Endodermal cell (in vitro differentiated cells): ENCODE measurements around the gene SEC24D. TPM values are rescaled to one million over a fixed set of nuclear protein-coding genes. Genes with fewer than 3 reads are reported as not detected.
A peak's percentile ranks its signal among the peaks of the same experiment; 100 is the strongest.

ENCODE experiments used
- DNase-seq: peaks from one replicate; pipeline ENCODE4 v3.0.0-alpha.2; 2017
- H3K27ac ChIP-seq: 2 replicates; pipeline ENCODE4 v1.5.1; 2013; ENCODE audit warnings: mild to moderate bottlenecking, low read depth, low read length, moderate library complexity
- H3K27me3 ChIP-seq: 2 replicates; pipeline ENCODE4 v1.6.1; 2013; ENCODE audit warnings: mild to moderate bottlenecking, low read length, moderate library complexity; ENCODE audit not compliant: insufficient read depth, control insufficient read depth, poor library complexity, severe bottlenecking
- H3K36me3 ChIP-seq: 2 replicates; pipeline ENCODE4 v1.7.0; 2013; ENCODE audit warnings: mild to moderate bottlenecking, low read length, moderate library complexity; ENCODE audit not compliant: control insufficient read depth, insufficient read depth
- H3K4me1 ChIP-seq: one replicate; pipeline ENCODE4 v1.7.0; 2013; ENCODE audit warnings: low read length; ENCODE audit not compliant: control insufficient read depth, insufficient read depth
- H3K4me3 ChIP-seq: 2 replicates; pipeline ENCODE4 v1.5.1; 2013; ENCODE audit warnings: mild to moderate bottlenecking, low read length, moderate library complexity
- H3K9ac ChIP-seq: 2 replicates; pipeline ENCODE4 v1.6.1; 2013; ENCODE audit warnings: mild to moderate bottlenecking, low read length, moderate library complexity; ENCODE audit not compliant: poor library complexity, severe bottlenecking; ENCODE audit errors: extremely low read depth
- H3K9me3 ChIP-seq: 2 replicates; pipeline ENCODE4 v1.6.1; 2013; ENCODE audit warnings: mild to moderate bottlenecking, low read length, moderate library complexity; ENCODE audit not compliant: control insufficient read depth
- H3K27ac Mint-ChIP-seq: 2 replicates; pipeline ENCODE4 v1.8.0; 2020; ENCODE audit warnings: mixed read lengths
- H3K27me3 Mint-ChIP-seq: 2 replicates; pipeline ENCODE4 v1.8.0; 2021; ENCODE audit warnings: mild to moderate bottlenecking, mixed read lengths; ENCODE audit not compliant: insufficient read depth
- H3K36me3 Mint-ChIP-seq: 2 replicates; pipeline ENCODE4 v1.8.0; 2020; ENCODE audit warnings: low read depth, mixed read lengths
- H3K4me1 Mint-ChIP-seq: 2 replicates; pipeline ENCODE4 v1.8.0; 2020; ENCODE audit warnings: mixed read lengths
- H3K4me3 Mint-ChIP-seq: 2 replicates; pipeline ENCODE4 v1.8.0; 2020; ENCODE audit warnings: mild to moderate bottlenecking, moderate library complexity, mixed read lengths
- H3K9me3 Mint-ChIP-seq: 2 replicates; pipeline ENCODE4 v1.8.0; 2020; ENCODE audit warnings: mild to moderate bottlenecking, mixed read lengths
- WGBS, 2 experiments: methylation state at CpG; one replicate each; pipeline versions ENCODE4 v1.1.5 to v1.1.7; 2013; ENCODE audit warnings: missing lambda C conversion rate in 2 of 2, mixed read lengths in 1 of 2; ENCODE audit not compliant: insufficient coverage in 1 of 2, insufficient read length in 1 of 2; 5-methylcytosine and 5-hydroxymethylcytosine counted together
- total RNA-seq, 2 donors: library from RNA; stranded (reverse); fragmentation: NEBNext Ultra II Directional in 1 of 2; extraction: Animal tissue kit (Norgen Biotek cat#: 25700) in 1 of 2; gene quantifications; 2 replicates in 1 of 2; 3 replicates in 1 of 2; pipeline ENCODE4 v1.2.1, GENCODE V29; 2021
- TF ChIP-seq, protein P1 (sequence below): fragments of 200-600 bp; sonication (generic); conservative IDR thresholded peaks from 2 replicates; pipeline ENCODE4 v1.5.0; 2021; ENCODE audit warnings: antibody characterized with exemption, mild to moderate bottlenecking

The SEC24D gene
- total RNA-seq, 2 donors from 2014 or later = 40.4 to 42.8 TPM

DNA sequence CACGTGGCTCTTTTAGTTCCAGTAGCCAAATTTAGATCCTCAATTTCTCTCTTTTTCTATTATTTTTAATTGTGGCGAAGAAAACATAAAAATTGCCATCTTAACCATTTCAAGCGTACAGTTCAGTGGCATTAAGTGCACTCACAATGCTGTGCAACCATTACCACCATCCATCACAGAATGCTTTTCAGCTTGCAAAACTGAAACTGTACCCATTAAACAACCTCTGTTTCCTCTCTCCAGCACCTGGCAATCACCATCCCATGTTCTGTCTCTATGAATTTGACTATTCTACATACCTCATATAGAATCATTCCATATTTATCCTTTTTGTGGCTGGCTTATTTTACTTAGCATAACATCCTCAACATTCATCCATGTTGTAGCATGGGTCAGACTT, 75.8 kb downstream of the SEC24D start:
- Histone ChIP-seq H3K9me3 (no peaks in the 10 kb centered on the region), H3K4me3 (no peak overlapping the region), H3K4me1 (no peaks in the 10 kb centered on the region), H3K27me3 (no peaks in the 10 kb centered on the region), H3K27ac (no peak overlapping the region), H3K9ac (no peak overlapping the region), H3K36me3 (peaks cover 62% of the 10 kb centered on the region)
- Mint-ChIP-seq H3K4me3 (no peak overlapping the region), H3K4me1 (peaks cover 12% of the 10 kb centered on the region), H3K9me3 (no peaks in the 10 kb centered on the region), H3K27me3 (no peaks in the 10 kb centered on the region), H3K27ac (no peak overlapping the region), H3K36me3 (peaks cover 9% of the 10 kb centered on the region)
- WGBS, 2 experiments = 94 to 95% methylated on average over 2 to 3 of the region's 3 CpGs
- DNase-seq = no peak
- TF ChIP-seq, protein P1, sequence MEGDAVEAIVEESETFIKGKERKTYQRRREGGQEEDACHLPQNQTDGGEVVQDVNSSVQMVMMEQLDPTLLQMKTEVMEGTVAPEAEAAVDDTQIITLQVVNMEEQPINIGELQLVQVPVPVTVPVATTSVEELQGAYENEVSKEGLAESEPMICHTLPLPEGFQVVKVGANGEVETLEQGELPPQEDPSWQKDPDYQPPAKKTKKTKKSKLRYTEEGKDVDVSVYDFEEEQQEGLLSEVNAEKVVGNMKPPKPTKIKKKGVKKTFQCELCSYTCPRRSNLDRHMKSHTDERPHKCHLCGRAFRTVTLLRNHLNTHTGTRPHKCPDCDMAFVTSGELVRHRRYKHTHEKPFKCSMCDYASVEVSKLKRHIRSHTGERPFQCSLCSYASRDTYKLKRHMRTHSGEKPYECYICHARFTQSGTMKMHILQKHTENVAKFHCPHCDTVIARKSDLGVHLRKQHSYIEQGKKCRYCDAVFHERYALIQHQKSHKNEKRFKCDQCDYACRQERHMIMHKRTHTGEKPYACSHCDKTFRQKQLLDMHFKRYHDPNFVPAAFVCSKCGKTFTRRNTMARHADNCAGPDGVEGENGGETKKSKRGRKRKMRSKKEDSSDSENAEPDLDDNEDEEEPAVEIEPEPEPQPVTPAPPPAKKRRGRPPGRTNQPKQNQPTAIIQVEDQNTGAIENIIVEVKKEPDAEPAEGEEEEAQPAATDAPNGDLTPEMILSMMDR = no peak

DNA sequence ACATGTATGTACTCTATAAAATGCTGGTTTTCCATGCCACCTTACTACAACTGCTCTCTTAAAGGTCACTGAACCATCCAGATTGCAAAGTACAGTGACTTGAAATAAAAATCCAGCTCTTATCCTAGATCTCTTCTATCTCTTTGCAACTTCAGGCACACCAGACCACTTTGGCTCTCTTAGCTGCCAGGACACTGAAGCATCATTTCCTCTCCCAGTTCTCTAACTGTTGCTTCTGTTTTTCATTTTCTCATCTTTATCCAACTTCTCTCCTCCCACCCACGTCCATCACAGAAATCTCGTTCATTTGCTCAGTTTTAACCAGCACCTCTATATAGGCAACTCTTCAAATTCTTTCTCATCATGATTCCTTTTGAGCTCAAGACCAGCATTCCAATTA, 76.4 kb downstream of the SEC24D start:
- Histone ChIP-seq H3K9ac (no peak overlapping the region), H3K27ac (no peak overlapping the region), H3K9me3 (no peaks in the 10 kb centered on the region), H3K27me3 (no peaks in the 10 kb centered on the region), H3K4me3 (no peak overlapping the region), H3K4me1 (no peaks in the 10 kb centered on the region), H3K36me3 (peaks cover 57% of the 10 kb centered on the region)
- no peak for DNase-seq
- Mint-ChIP-seq H3K27me3 (no peaks in the 10 kb centered on the region), H3K9me3 (no peaks in the 10 kb centered on the region), H3K36me3 (peaks cover 7% of the 10 kb centered on the region), H3K4me3 (no peak overlapping the region), H3K4me1 (peaks cover 13% of the 10 kb centered on the region), H3K27ac (peak overlapping the region; percentile 0)
- WGBS, 2 experiments = 84 to 91% methylated on average over 2 of the region's 2 CpGs
- TF ChIP-seq, protein P1 = no peak

DNA sequence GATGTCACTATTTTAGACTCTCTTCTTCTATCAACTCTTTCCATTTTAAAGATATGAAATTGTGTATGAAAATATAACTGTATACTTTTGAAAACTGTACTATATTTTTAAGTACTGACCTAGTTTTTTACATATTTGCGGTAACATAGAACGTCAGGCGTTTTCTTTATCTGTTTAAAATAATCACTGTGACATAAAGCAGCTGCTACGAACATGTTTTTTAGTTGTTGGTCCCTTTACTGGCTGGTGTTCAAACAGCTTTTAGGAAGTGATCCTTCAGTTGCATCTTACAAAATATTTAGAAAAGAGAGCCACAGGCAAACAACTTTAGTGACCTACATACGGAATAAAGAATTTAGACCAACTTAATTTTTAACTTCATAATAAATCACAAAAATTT, 77.6 kb downstream of the SEC24D start:
- no peak overlapping the region for H3K27ac Mint-ChIP-seq
- no peak overlapping the region for H3K27ac ChIP-seq
- DNase-seq = no peak
- peaks cover 13% of the 10 kb centered on the region for H3K4me1 Mint-ChIP-seq
- WGBS, 2 experiments = 96 to 98% methylated on average over 4 to 5 of the region's 5 CpGs
- no peak overlapping the region for H3K4me3 Mint-ChIP-seq
- H3K4me3 ChIP-seq = no peak overlapping the region
- TF ChIP-seq, protein P1 = no peak
- H3K36me3 ChIP-seq = peaks cover 51% of the 10 kb centered on the region
- no peaks in the 10 kb centered on the region for H3K9me3 Mint-ChIP-seq
- H3K9me3 ChIP-seq = no peaks in the 10 kb centered on the region
- H3K36me3 Mint-ChIP-seq = no peaks in the 10 kb centered on the region
- no peak overlapping the region for H3K9ac ChIP-seq
- no peaks in the 10 kb centered on the region for H3K27me3 ChIP-seq
- no peaks in the 10 kb centered on the region for H3K27me3 Mint-ChIP-seq
- no peaks in the 10 kb centered on the region for H3K4me1 ChIP-seq
